Sigmoid colon (tissue), 7 donors: Measurements from ENCODE around the gene GLTPD2. TPM values are rescaled to one million over a fixed set of nuclear protein-coding genes. Genes with fewer than 3 reads are reported as not detected.

ENCODE experiments used
- DNase-seq: peaks from one replicate; pipeline ENCODE4 v3.0.0-alpha.2; 2019
- H3K27ac ChIP-seq, 4 donors: fragments of 200-600 bp; sonication (generic); one replicate each; pipeline ENCODE4 v1.5.1; 2016 to 2019; ENCODE audit warnings: mild to moderate bottlenecking in 1 of 4
- H3K27me3 ChIP-seq, 3 donors: fragments of 200-600 bp; sonication (generic); one replicate each; pipeline ENCODE4 v1.5.1; 2019; ENCODE audit warnings: mild to moderate bottlenecking in 1 of 3
- H3K36me3 ChIP-seq, 4 donors: fragments of 200-600 bp; sonication (generic); one replicate each; pipeline ENCODE4 v1.5.1; 2016 to 2019
- H3K4me1 ChIP-seq, 4 donors: fragments of 200-600 bp; sonication (generic); one replicate each; pipeline ENCODE4 v1.5.1; 2017 to 2019
- H3K4me3 ChIP-seq, 4 donors: fragments of 200-600 bp; sonication (generic); one replicate each; pipeline ENCODE4 v1.5.1; 2017 to 2019; ENCODE audit warnings: mild to moderate bottlenecking in 2 of 4, moderate library complexity in 1 of 4
- H3K9me3 ChIP-seq, 4 donors: fragments of 200-600 bp in 3 of 4; sonication (generic) in 3 of 4; one replicate each; pipeline versions ENCODE4 v1.5.1 to v1.6.1; 2013 to 2019
- EP300 ChIP-seq, 4 donors: sonication (generic); formaldehyde crosslinking; IDR thresholded peaks; one replicate each; pipeline ENCODE4 v1.6.1; 2017; ENCODE audit warnings: antibody characterized with exemption in 4 of 4
- POLR2A ChIP-seq, 2 donors: fragments of 450-650 bp; IDR thresholded peaks; one replicate each; pipeline ENCODE4 v1.6.1; 2016; ENCODE audit warnings: antibody characterized with exemption in 2 of 2, mild to moderate bottlenecking in 2 of 2, moderate library complexity in 2 of 2
- POLR2AphosphoS5 ChIP-seq, 4 donors: sonication (generic); formaldehyde crosslinking; IDR thresholded peaks; one replicate each; pipeline ENCODE4 v1.6.1; 2017; ENCODE audit warnings: antibody characterized with exemption in 4 of 4
- WGBS, 2 donors: extraction: QIAGEN DNeasy Blood & Tissue Kit; methylation state at CpG; one replicate each; pipeline ENCODE4 v1.1.7; 2013; 5-methylcytosine and 5-hydroxymethylcytosine counted together
- intact Hi-C: fragments of 100-400 bp; cut with DNase I; formaldehyde crosslinking; loops from one replicate; pipeline ENCODE4 v1.15.1; 2023
- polyA plus RNA-seq, 3 donors: library from polyadenylated mRNA; stranded (reverse); fragments of 200-250 nt; gene quantifications; one replicate each; pipeline ENCODE4 v1.2.3, GENCODE V29; 2013
- total RNA-seq, 4 donors: library from RNA; depleted of rRNA; stranded (reverse); fragments of >200 nt; gene quantifications; one replicate each; pipeline ENCODE4 v1.1.0, GENCODE V29; 2016
- TF ChIP-seq, protein P1 (sequence below), 4 experiments: fragments of 450-650 bp in 3 of 4; fragments of 200-600 bp in 1 of 4; IDR thresholded peaks; one replicate each; pipeline ENCODE4 v1.5.1; 2016 to 2019; ENCODE audit warnings: antibody characterized with exemption in 4 of 4, mild to moderate bottlenecking in 3 of 4, moderate library complexity in 2 of 4
- donor health status: healthy with polysubstance abuse.
- donor health status: Bipolar disorder and iron deficiency.
- donor health status: healthy.

GLTPD2 gene
- total and polyA plus RNA-seq, 7 donors = 0.06 to 1.6 TPM; not detected in 5

DNA sequence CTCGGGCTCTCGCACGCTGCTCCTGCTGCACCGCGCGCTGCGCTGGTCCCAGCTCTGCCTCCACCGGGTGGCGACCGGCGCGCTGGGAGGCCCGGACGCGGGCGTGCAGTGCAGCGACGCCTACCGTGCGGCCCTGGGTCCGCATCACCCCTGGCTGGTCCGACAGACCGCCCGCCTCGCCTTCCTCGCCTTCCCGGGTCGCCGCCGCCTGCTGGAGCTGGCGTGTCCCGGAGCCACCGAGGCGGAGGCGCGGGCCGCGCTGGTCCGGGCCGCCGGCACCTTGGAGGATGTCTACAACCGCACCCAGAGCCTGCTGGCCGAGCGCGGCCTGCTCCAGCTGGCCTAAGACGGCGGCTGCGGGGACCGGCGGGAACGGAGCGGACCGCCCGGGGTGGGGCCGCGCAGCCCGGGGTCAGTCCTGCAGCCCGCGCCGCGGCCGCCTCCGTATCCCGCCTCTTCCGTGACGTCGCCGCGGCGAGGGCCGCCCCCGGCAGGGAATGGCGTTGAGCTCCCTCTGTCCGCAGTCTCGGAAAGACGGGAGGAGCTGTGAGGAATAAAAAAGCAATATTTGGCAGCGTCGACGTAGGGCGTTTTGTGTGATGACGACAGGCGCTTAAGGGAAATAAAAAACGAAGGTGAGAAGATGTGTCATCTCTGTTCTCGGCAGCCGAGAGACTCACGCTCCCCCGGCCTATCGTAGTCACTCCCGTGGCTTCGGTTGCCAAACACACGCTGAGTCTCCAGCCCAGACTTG is 1.4 kb downstream of the GLTPD2 start:
- H3K4me3 ChIP-seq = peak overlapping the region; percentile 59 to 77 (median 72)
- H3K27me3 ChIP-seq = peaks cover 0 to 9% (median 0%) of the 10 kb centered on the region in 3 donors
- DNase-seq = peak; percentile 94
- 0% methylated on average over 91 of the region's 91 CpGs for WGBS, 2 donors
- intact Hi-C loops = loop anchor here (1.0 to 5.0 kb wide), 2 partner anchors 99 to 197 kb away; partner anchors contain the start of gene CAMTA2
- H3K27ac ChIP-seq = peak overlapping the region; percentile 95 to 99 (median 96)
- H3K9me3 ChIP-seq = no peaks in the 10 kb centered on the region
- TF ChIP-seq POLR2A (IDR thresholded peaks at IDR 0.05) (peak; percentile 91), EP300 (IDR thresholded peaks at IDR 0.05) (no peak), POLR2AphosphoS5 (IDR thresholded peaks at IDR 0.05) (peak; percentile 84 to 95 (median 90))
- TF ChIP-seq, protein P1, sequence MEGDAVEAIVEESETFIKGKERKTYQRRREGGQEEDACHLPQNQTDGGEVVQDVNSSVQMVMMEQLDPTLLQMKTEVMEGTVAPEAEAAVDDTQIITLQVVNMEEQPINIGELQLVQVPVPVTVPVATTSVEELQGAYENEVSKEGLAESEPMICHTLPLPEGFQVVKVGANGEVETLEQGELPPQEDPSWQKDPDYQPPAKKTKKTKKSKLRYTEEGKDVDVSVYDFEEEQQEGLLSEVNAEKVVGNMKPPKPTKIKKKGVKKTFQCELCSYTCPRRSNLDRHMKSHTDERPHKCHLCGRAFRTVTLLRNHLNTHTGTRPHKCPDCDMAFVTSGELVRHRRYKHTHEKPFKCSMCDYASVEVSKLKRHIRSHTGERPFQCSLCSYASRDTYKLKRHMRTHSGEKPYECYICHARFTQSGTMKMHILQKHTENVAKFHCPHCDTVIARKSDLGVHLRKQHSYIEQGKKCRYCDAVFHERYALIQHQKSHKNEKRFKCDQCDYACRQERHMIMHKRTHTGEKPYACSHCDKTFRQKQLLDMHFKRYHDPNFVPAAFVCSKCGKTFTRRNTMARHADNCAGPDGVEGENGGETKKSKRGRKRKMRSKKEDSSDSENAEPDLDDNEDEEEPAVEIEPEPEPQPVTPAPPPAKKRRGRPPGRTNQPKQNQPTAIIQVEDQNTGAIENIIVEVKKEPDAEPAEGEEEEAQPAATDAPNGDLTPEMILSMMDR (IDR thresholded peaks at IDR 0.05) = peak; percentile 31 to 86 (median 74)
- H3K4me1 ChIP-seq = peaks cover 0 to 46% (median 41%) of the 10 kb centered on the region in 4 donors
- no peaks in the 10 kb centered on the region for H3K36me3 ChIP-seq

DNA sequence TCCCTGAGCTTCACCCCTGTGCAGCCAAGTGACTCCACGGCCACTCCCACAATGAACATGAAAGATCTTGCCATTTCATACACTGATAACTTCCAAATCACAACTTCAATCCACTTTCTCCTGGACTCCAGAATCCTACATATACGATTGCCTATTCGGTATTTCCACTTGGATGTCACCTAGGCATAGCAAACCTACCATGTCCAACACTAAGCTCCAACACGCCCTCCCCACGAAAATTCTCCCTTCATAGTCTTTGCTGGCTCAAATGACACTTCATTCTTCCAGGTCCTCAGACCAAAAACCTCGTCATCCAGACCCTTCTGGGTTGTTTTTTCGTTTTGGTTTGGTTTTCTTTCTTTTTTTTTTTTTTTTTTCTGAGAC is 1.9 kb downstream of the GLTPD2 start:
- Histone ChIP-seq H3K27me3 (peaks cover 0 to 4% (median 0%) of the 10 kb centered on the region in 3 donors), H3K4me1 (peaks cover 0 to 44% (median 36%) of the 10 kb centered on the region in 4 donors), H3K4me3 (peak overlapping the region; percentile 59 to 77 (median 72)), H3K9me3 (no peaks in the 10 kb centered on the region), H3K36me3 (no peaks in the 10 kb centered on the region), H3K27ac (peak overlapping the region; percentile 95 to 99 (median 96))
- WGBS, 2 donors = 25 to 35% methylated on average over 7 of the region's 7 CpGs
- intact Hi-C loops = no loop called here
- TF ChIP-seq EP300 (IDR thresholded peaks at IDR 0.05) (no peak), POLR2A (IDR thresholded peaks at IDR 0.05) (no peak)
- TF ChIP-seq, protein P1 (IDR thresholded peaks at IDR 0.05) = no peak
- no peak for DNase-seq

DNA sequence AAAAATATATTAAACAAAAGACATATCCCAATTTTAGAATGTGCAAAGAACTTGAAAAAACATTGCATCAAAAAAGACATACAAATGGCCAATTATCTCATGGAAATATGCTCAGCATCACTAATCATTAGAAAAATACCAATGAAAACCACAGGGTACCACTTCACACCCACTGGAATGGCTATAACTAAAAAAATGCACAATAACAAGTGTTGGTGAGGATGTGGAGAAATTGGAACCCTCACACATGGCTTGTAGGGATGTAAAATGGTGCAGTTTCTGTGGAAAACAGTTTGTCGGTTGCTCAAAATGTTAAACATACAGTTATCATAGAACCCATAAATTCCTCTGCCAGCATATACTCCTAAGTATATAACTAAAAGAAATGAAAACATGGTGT is 6.4 kb downstream of the GLTPD2 start:
- peak overlapping the region in 3 of 4 donors; percentile 84 to 89 (median 84) for H3K27ac ChIP-seq
- H3K36me3 ChIP-seq = peaks cover 7 to 23% (median 12%) of the 10 kb centered on the region in 4 donors
- DNase-seq = no peak
- intact Hi-C loops = loop anchor here (5.0 kb wide), 1 partner anchor 37 kb away; the partner anchor contains the start of gene MINK1
- H3K27me3 ChIP-seq = no peaks in the 10 kb centered on the region
- no peak overlapping the region for H3K4me3 ChIP-seq
- 92 to 96% methylated on average over 1 of the region's 1 CpG for WGBS, 2 donors
- H3K9me3 ChIP-seq = no peaks in the 10 kb centered on the region
- TF ChIP-seq POLR2A (IDR thresholded peaks at IDR 0.05) = no peak
- TF ChIP-seq POLR2AphosphoS5 (IDR thresholded peaks at IDR 0.05) = no peak
- TF ChIP-seq, protein P1 (IDR thresholded peaks at IDR 0.05) = no peak
- TF ChIP-seq EP300 (IDR thresholded peaks at IDR 0.05) = no peak
- peaks cover 0 to 20% (median 14%) of the 10 kb centered on the region in 4 donors for H3K4me1 ChIP-seq

DNA sequence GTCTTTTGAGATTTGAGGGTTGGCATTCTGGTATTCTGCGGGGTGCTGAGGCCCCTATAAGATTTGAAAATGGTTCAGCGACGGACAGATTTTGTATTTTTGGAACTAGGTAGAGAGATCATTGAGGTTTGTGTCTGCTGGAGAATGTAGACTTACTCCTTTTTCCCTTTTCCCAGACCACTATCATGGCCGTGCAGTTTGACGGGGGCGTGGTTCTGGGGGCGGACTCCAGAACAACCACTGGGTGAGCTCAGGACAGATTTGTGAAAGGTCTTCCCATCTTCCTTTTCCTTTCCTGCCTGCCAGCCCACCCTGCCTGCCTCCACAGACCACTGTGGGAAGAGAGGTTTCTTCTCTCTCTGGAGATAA is 7.8 kb downstream of the GLTPD2 start:
- 1 to 2% methylated on average over 7 of the region's 7 CpGs for WGBS, 2 donors
- no peaks in the 10 kb centered on the region for H3K9me3 ChIP-seq
- DNase-seq = no peak
- intact Hi-C loops = loop anchor here (2.0 to 5.0 kb wide), 2 partner anchors 36 to 66 kb away; partner anchors contain the start of genes MED11 and MINK1
- TF ChIP-seq, protein P1 (IDR thresholded peaks at IDR 0.05) = no peak
- TF ChIP-seq EP300 (IDR thresholded peaks at IDR 0.05) (no peak), POLR2A (IDR thresholded peaks at IDR 0.05) (no peak), POLR2AphosphoS5 (IDR thresholded peaks at IDR 0.05) (no peak)
- H3K4me3 ChIP-seq = peak overlapping the region; percentile 68 to 90 (median 72)
- H3K4me1 ChIP-seq = peaks cover 0 to 16% (median 10%) of the 10 kb centered on the region in 4 donors
- H3K27ac ChIP-seq = peak overlapping the region; percentile 79 to 89 (median 84)
- H3K36me3 ChIP-seq = peaks cover 7 to 23% (median 12%) of the 10 kb centered on the region in 4 donors
- H3K27me3 ChIP-seq = no peaks in the 10 kb centered on the region
